Esophagus muscularis mucosa (tissue), 3 donors: ENCODE data around the gene STAT4.

Source experiments
- CTCF ChIP-seq, 3 experiments: fragments of 200-600 bp in 2 of 3; fragments of 450-650 bp in 1 of 3; sonication (generic) in 2 of 3; IDR thresholded peaks; one replicate each; pipeline ENCODE4 v1.5.1; 2017 to 2019; ENCODE audit warnings: antibody characterized with exemption in 3 of 3, mild to moderate bottlenecking in 2 of 3, moderate library complexity in 1 of 3
- EP300 ChIP-seq: sonication (generic); formaldehyde crosslinking; IDR thresholded peaks from one replicate; pipeline ENCODE4 v1.6.1; 2017; ENCODE audit warnings: antibody characterized with exemption

GRCh38 chr2:190993292-190993643 lies 157.5 kb downstream of the STAT4 start:
- no peak for TF ChIP-seq EP300
- no peak for TF ChIP-seq CTCF (IDR thresholded peaks at IDR 0.05)
